H1 (cell line): Measurements from ENCODE around the gene ERC1. TPM values are rescaled to one million over a fixed set of nuclear protein-coding genes. Genes with fewer than 3 reads are reported as not detected.

ENCODE experiments used
- CTCF ChIA-PET: fragments of 300-600 bp; sonication (Branson Sonifier 250); formaldehyde crosslinking; loops from one replicate; lab custom pipeline; 2021; ENCODE audit not compliant: partially characterized antibody; lab: Charles Lee
- POLR2A ChIA-PET: fragments of 300-600 bp; sonication (Branson Sonifier 250); formaldehyde crosslinking; loops from one replicate; lab custom pipeline; 2021; ENCODE audit warnings: inconsistent platforms; ENCODE audit not compliant: partially characterized antibody; lab: Charles Lee
- DNase-seq, 2 experiments: peaks; one replicate each; pipeline versions ENCODE4 v3.0.0 to v3.0.0-alpha.2; 2010 to 2022; ENCODE audit warnings: low spot score in 2 of 2, low read depth in 1 of 2, mixed read lengths in 1 of 2
- FAIRE-seq: peaks from 2 replicates; lab custom pipeline; 2011; peaks lifted over from hg19 to GRCh38; lab: Jason Lieb, UNC
- H2AFZ ChIP-seq: 2 replicates; pipeline ENCODE4 v1.8.1; 2012; ENCODE audit warnings: low read length, inconsistent platforms
- H2AK5ac ChIP-seq: 2 replicates; pipeline ENCODE4 v1.6.1; 2013; ENCODE audit warnings: low read depth, low read length
- H2BK120ac ChIP-seq: replicated peaks from 2 replicates; pipeline ENCODE3; 2013; ENCODE audit warnings: low read depth, low read length, inconsistent platforms
- H2BK12ac ChIP-seq: 2 replicates; pipeline ENCODE4 v1.6.1; 2013; ENCODE audit warnings: low read depth, low read length
- H2BK15ac ChIP-seq: 2 replicates; pipeline ENCODE4 v1.6.1; 2013; ENCODE audit warnings: low read length
- H2BK20ac ChIP-seq: 2 replicates; pipeline ENCODE4 v1.6.1; 2013; ENCODE audit warnings: low read length
- H2BK5ac ChIP-seq: 2 replicates; pipeline ENCODE4 v1.6.1; 2013; ENCODE audit warnings: low read depth, low read length
- H3K14ac ChIP-seq: 2 replicates; pipeline ENCODE4 v1.6.1; 2013; ENCODE audit warnings: inconsistent platforms; ENCODE audit not compliant: insufficient read length
- H3K18ac ChIP-seq: 2 replicates; pipeline ENCODE4 v1.6.1; 2013; ENCODE audit warnings: low read length; ENCODE audit errors: extremely low read depth
- H3K23ac ChIP-seq: 2 replicates; pipeline ENCODE4 v1.6.1; 2013; ENCODE audit warnings: inconsistent platforms; ENCODE audit not compliant: insufficient read length
- H3K23me2 ChIP-seq: 2 replicates; pipeline ENCODE4 v1.6.1; 2013; ENCODE audit warnings: low read depth, low read length
- H3K27ac ChIP-seq: 2 replicates; pipeline ENCODE4 v1.6.1; 2011; ENCODE audit warnings: low read depth, low read length, inconsistent platforms
- H3K27me3 ChIP-seq, 4 experiments: replicated peaks in 1 of 4; 1 replicate in 1 of 4; 2 replicates in 3 of 4; pipeline versions ENCODE4 v1.6.1 to v1.8.1; 2011 to 2013; ENCODE audit warnings: low read length in 3 of 4, mild to moderate bottlenecking in 3 of 4, inconsistent platforms in 2 of 4, mixed read lengths in 2 of 4, moderate library complexity in 1 of 4; ENCODE audit not compliant: control insufficient read depth in 3 of 4, insufficient read depth in 3 of 4; ENCODE audit errors: extremely low read depth in 1 of 4
- H3K36me3 ChIP-seq, 4 experiments: 2 replicates each; pipeline versions ENCODE4 v1.6.1 to v1.8.1; 2011 to 2013; ENCODE audit warnings: mild to moderate bottlenecking in 4 of 4, low read length in 3 of 4, moderate library complexity in 2 of 4, control low read depth in 1 of 4, inconsistent platforms in 1 of 4; ENCODE audit not compliant: insufficient read depth in 4 of 4, control insufficient read depth in 2 of 4
- H3K4ac ChIP-seq: replicated peaks from 2 replicates; pipeline ENCODE3; 2013; ENCODE audit warnings: low read length, low read depth, mixed read lengths, inconsistent platforms; ENCODE audit not compliant: insufficient read length
- H3K4me1 ChIP-seq, 4 experiments: replicated peaks in 1 of 4; 1 replicate in 1 of 4; 2 replicates in 3 of 4; pipeline versions ENCODE4 v1.6.1 to v1.8.1; 2011 to 2013; ENCODE audit warnings: low read length in 3 of 4, inconsistent platforms in 2 of 4, mixed read lengths in 1 of 4; ENCODE audit not compliant: insufficient read depth in 4 of 4, control insufficient read depth in 3 of 4
- H3K4me2 ChIP-seq, 2 experiments: 2 replicates each; pipeline versions ENCODE4 v1.6.1 to v1.8.1; 2011 to 2013; ENCODE audit warnings: low read depth in 2 of 2, low read length in 2 of 2, control low read depth in 1 of 2, inconsistent platforms in 1 of 2, mild to moderate bottlenecking in 1 of 2; ENCODE audit not compliant: insufficient read depth in 1 of 2
- H3K4me3 ChIP-seq, 4 experiments: fragments of 200-600, 300-600 bp in 1 of 4; sonication (generic), shearing (Covaris generic), sonication (Bioruptor Twin) in 1 of 4; 2 replicates each; pipeline versions ENCODE4 v1.5.1 to v1.8.1; 2011 to 2016; ENCODE audit warnings: low read length in 4 of 4, low read depth in 3 of 4, control low read depth in 2 of 4, inconsistent platforms in 2 of 4, mild to moderate bottlenecking in 2 of 4, mixed read lengths in 1 of 4, moderate library complexity in 1 of 4; ENCODE audit not compliant: insufficient read depth in 2 of 4; ENCODE audit errors: extremely low read depth in 1 of 4
- H3K56ac ChIP-seq: replicated peaks from 2 replicates; pipeline ENCODE3; 2013; ENCODE audit warnings: low read depth, mild to moderate bottlenecking, mixed read lengths, low read length, inconsistent platforms; ENCODE audit not compliant: insufficient read length
- H3K79me1 ChIP-seq: 2 replicates; pipeline ENCODE4 v1.6.1; 2013; ENCODE audit warnings: low read depth, low read length, control low read depth
- H3K79me2 ChIP-seq, 2 experiments: 2 replicates each; pipeline versions ENCODE4 v1.6.1 to v1.8.1; 2012 to 2013; ENCODE audit warnings: low read length in 2 of 2, mild to moderate bottlenecking in 2 of 2, inconsistent platforms in 1 of 2; ENCODE audit not compliant: insufficient read depth in 2 of 2, control insufficient read depth in 1 of 2
- H3K9ac ChIP-seq, 4 experiments: replicated peaks in 1 of 4; 1 replicate in 1 of 4; 2 replicates in 3 of 4; pipeline versions ENCODE4 v1.6.1 to v1.8.1; 2011 to 2013; ENCODE audit warnings: low read depth in 3 of 4, low read length in 3 of 4, control low read depth in 2 of 4, mild to moderate bottlenecking in 2 of 4, moderate library complexity in 2 of 4, inconsistent platforms in 1 of 4; ENCODE audit errors: extremely low read depth in 1 of 4
- H3K9me3 ChIP-seq, 2 experiments: 2 replicates each; pipeline versions ENCODE4 v1.6.1 to v1.8.1; 2012 to 2013; ENCODE audit warnings: mild to moderate bottlenecking in 2 of 2, moderate library complexity in 2 of 2, control low read depth in 1 of 2, inconsistent platforms in 1 of 2, low read depth in 1 of 2, low read length in 1 of 2, mixed read lengths in 1 of 2; ENCODE audit not compliant: insufficient read depth in 2 of 2
- H4K20me1 ChIP-seq, 2 experiments: replicated peaks in 1 of 2; 2 replicates each; pipeline versions ENCODE3 to v1.8.1; 2011 to 2013; ENCODE audit warnings: inconsistent platforms in 2 of 2, low read length in 2 of 2, mild to moderate bottlenecking in 1 of 2; ENCODE audit not compliant: insufficient read depth in 2 of 2, control insufficient read depth in 1 of 2
- H4K5ac ChIP-seq: 2 replicates; pipeline ENCODE4 v1.6.1; 2013; ENCODE audit warnings: low read length, low read depth, mixed read lengths, inconsistent platforms; ENCODE audit not compliant: insufficient read length
- H4K8ac ChIP-seq: 2 replicates; pipeline ENCODE4 v1.8.0; 2013; ENCODE audit warnings: mild to moderate bottlenecking, moderate library complexity, low read length, inconsistent platforms; ENCODE audit not compliant: insufficient read depth; ENCODE audit errors: extremely low read depth
- H4K91ac ChIP-seq: replicated peaks from 2 replicates; pipeline ENCODE3; 2013; ENCODE audit warnings: low read length, mixed read lengths, inconsistent platforms; ENCODE audit not compliant: insufficient read length
- CHD1 ChIP-seq: IDR thresholded peaks from 2 replicates; pipeline ENCODE4 v1.6.1; 2012; ENCODE audit warnings: low read depth, low read length, improper control_type of control experiment
- EP300 ChIP-seq, 2 experiments: IDR thresholded peaks; 1 replicate in 1 of 2; 2 replicates in 1 of 2; pipeline ENCODE4 v1.6.1; 2011 to 2012; ENCODE audit warnings: low read depth in 2 of 2, low read length in 2 of 2, mild to moderate bottlenecking in 2 of 2, borderline replicate concordance in 1 of 2, inconsistent platforms in 1 of 2, moderate library complexity in 1 of 2
- HDAC2 ChIP-seq, 2 experiments: fragments of 300-600 bp in 1 of 2; sonication (generic) in 1 of 2; IDR thresholded peaks; 2 replicates each; pipeline ENCODE4 v1.6.1; 2011 to 2012; ENCODE audit warnings: low read depth in 2 of 2, low read length in 2 of 2, mild to moderate bottlenecking in 2 of 2, moderate library complexity in 2 of 2, borderline replicate concordance in 1 of 2, inconsistent platforms in 1 of 2
- TBP ChIP-seq: IDR thresholded peaks from 2 replicates; pipeline ENCODE4 v1.6.1; 2011; ENCODE audit warnings: low read depth, low read length, improper control_type of control experiment
- WGBS, 2 experiments: shearing (Covaris generic) in 1 of 2; methylation state at CpG; one replicate each; pipeline versions ENCODE4 v1.1.6 to v1.1.7; 2013 to 2015; ENCODE audit warnings: low lambda C conversion rate in 2 of 2, mixed read lengths in 2 of 2, inconsistent platforms in 1 of 2, low coverage in 1 of 2, missing lambda C conversion rate in 1 of 2; ENCODE audit not compliant: insufficient replicate concordance in 2 of 2, insufficient coverage in 1 of 2, insufficient read length in 1 of 2; ENCODE audit errors: extremely low coverage in 1 of 2, missing lambda C conversion rate in 1 of 2; 5-methylcytosine and 5-hydroxymethylcytosine counted together
- polyA plus RNA-seq, 7 experiments: library from polyadenylated mRNA; depleted of rRNA in 3 of 7; stranded (reverse) in 5 of 7; unstranded in 2 of 7; fragments of >200 nt in 5 of 7; fragments of 200-250 nt in 2 of 7; gene quantifications; 1 replicate in 5 of 7; 2 replicates in 1 of 7; 4 replicates in 1 of 7; pipeline versions ENCODE4 v1.2.1 to v1.2.3, GENCODE V29; 2011 to 2013; ENCODE audit warnings: missing spikeins in 2 of 7, mixed read lengths in 2 of 7
- total RNA-seq: library from RNA; stranded (reverse); fragmentation: NEBNext Ultra II Directional; extraction: Animal tissue kit (Norgen Biotek cat#: 25700); gene quantifications from 2 replicates; pipeline ENCODE4 v1.2.1, GENCODE V29; 2021

The ERC1 gene
- total and polyA plus RNA-seq, 2 of the 8 experiments (the other 6 are each of a cell fraction or from before 2014, with no cell fraction given), result 7.8 to 45.7 TPM

GRCh38 chr12:1343422-1343821 lies 352.4 kb downstream of the ERC1 start:
- no peak overlapping the region for H4K91ac ChIP-seq
- no peak overlapping the region for H3K4me3 ChIP-seq
- H3K4ac ChIP-seq, result no peak overlapping the region
- H2BK15ac ChIP-seq, result no peak overlapping the region
- peaks cover 0 to 3% of the 10 kb centered on the region in 2 experiments for H4K20me1 ChIP-seq
- no peaks in the 10 kb centered on the region for H3K27me3 ChIP-seq
- no peak overlapping the region for H2BK120ac ChIP-seq
- H4K5ac ChIP-seq, result no peak overlapping the region
- no peak overlapping the region for H3K27ac ChIP-seq
- FAIRE-seq (no peak), DNase-seq (no peak)
- H3K56ac ChIP-seq, result no peak overlapping the region
- H3K4me1 ChIP-seq, result no peaks in the 10 kb centered on the region
- no peak overlapping the region for H3K4me2 ChIP-seq
- no peak overlapping the region for H3K23ac ChIP-seq
- H3K79me1 ChIP-seq, result no peaks in the 10 kb centered on the region
- no peaks in the 10 kb centered on the region for H3K79me2 ChIP-seq
- no peak overlapping the region for H3K18ac ChIP-seq
- no peak overlapping the region for H4K8ac ChIP-seq
- no peak overlapping the region for H2BK20ac ChIP-seq
- H3K23me2 ChIP-seq, result no peaks in the 10 kb centered on the region
- no peak overlapping the region for H3K9ac ChIP-seq
- no peaks in the 10 kb centered on the region for H3K9me3 ChIP-seq
- no peak for TF ChIP-seq EP300 (IDR thresholded peaks at IDR 0.05; ENCODE audit: borderline replicate concordance in 1 of 2, low read depth in 2 of 2, low read length in 2 of 2)
- no peak for TF ChIP-seq TBP
- TF ChIP-seq CHD1, result no peak
- TF ChIP-seq HDAC2 (IDR thresholded peaks at IDR 0.05; ENCODE audit: borderline replicate concordance in 1 of 2, low read depth in 2 of 2, low read length in 2 of 2), result no peak
- H2AFZ ChIP-seq, result no peak overlapping the region
- POLR2A ChIA-PET, result no interaction called here
- no peak overlapping the region for H2AK5ac ChIP-seq
- no peak overlapping the region for H2BK12ac ChIP-seq
- WGBS, 2 experiments, result 95% methylated on average over 6 of the region's 6 CpGs; no CpG with 5 or more reads in 1 of the 2 experiments
- CTCF ChIA-PET, result interaction anchor here (0.6 to 2.5 kb wide), 4 partner anchors 10 to 623 kb away, joined by 3 to 6 read pairs (median 4); no protein-coding TSS in a partner anchor
- H3K36me3 ChIP-seq, result no peaks in the 10 kb centered on the region
- H2BK5ac ChIP-seq, result no peak overlapping the region
- no peak overlapping the region for H3K14ac ChIP-seq
